Smooth muscle cell (in vitro differentiated cells): Measurements from ENCODE around the gene MAST4. TPM values are rescaled to one million over a fixed set of nuclear protein-coding genes. Genes with fewer than 3 reads are reported as not detected.

ENCODE experiments used
- DNase-seq: peaks from one replicate; lab custom pipeline; 2025; ENCODE audit not compliant: unreplicated experiment; lab: John Stamatoyannopoulos, UW
- H2AFZ ChIP-seq: fragments of 200-600 bp; sonication (generic); 2 replicates; pipeline ENCODE4 v1.6.0; 2016; ENCODE audit warnings: antibody characterized with exemption, low read depth, mild to moderate bottlenecking
- H3F3A ChIP-seq: fragments of 200-600 bp; sonication (generic); 2 replicates; pipeline ENCODE4 v1.6.0; 2017; ENCODE audit warnings: antibody characterized with exemption, low read depth
- H3K27ac ChIP-seq: fragments of 200-600 bp; sonication (generic); 2 replicates; pipeline ENCODE4 v1.5.1; 2016; ENCODE audit warnings: low read depth, mild to moderate bottlenecking
- H3K27me3 ChIP-seq: fragments of 200-600 bp; sonication (generic); 2 replicates; pipeline ENCODE4 v1.6.1; 2016; ENCODE audit warnings: low read depth, mild to moderate bottlenecking
- H3K36me3 ChIP-seq: fragments of 200-600 bp; sonication (generic); 2 replicates; pipeline ENCODE4 v1.5.1; 2016; ENCODE audit warnings: low read depth
- H3K4me1 ChIP-seq: fragments of 200-600 bp; sonication (generic); 2 replicates; pipeline ENCODE4 v1.5.1; 2016; ENCODE audit warnings: low read depth
- H3K4me2 ChIP-seq: fragments of 200-600 bp; sonication (generic); 2 replicates; pipeline ENCODE4 v1.6.0; 2016; ENCODE audit warnings: mild to moderate bottlenecking
- H3K4me3 ChIP-seq: fragments of 200-600 bp; sonication (generic); 2 replicates; pipeline ENCODE4 v1.5.1; 2016; ENCODE audit warnings: mild to moderate bottlenecking
- H3K79me2 ChIP-seq: fragments of 200-600 bp; sonication (generic); 2 replicates; pipeline ENCODE4 v1.6.0; 2016; ENCODE audit warnings: low read depth, mild to moderate bottlenecking
- H3K9ac ChIP-seq: fragments of 200-600 bp; sonication (generic); 2 replicates; pipeline ENCODE4 v1.6.0; 2016; ENCODE audit warnings: low read depth
- H3K9me3 ChIP-seq: fragments of 200-600 bp; sonication (generic); replicated peaks from 2 replicates; pipeline ENCODE4 v1.5.1; 2016; ENCODE audit warnings: low read depth
- H4K20me1 ChIP-seq: fragments of 200-600 bp; sonication (generic); 2 replicates; pipeline ENCODE4 v1.6.0; 2016; ENCODE audit warnings: low read depth
- CTCF ChIP-seq: fragments of 200-600 bp; sonication (generic); IDR thresholded peaks from 2 replicates; pipeline ENCODE4 v1.5.1; 2017; ENCODE audit warnings: borderline replicate concordance, mild to moderate bottlenecking, antibody characterized with exemption; ENCODE audit not compliant: insufficient read depth, poor library complexity, severe bottlenecking
- WGBS: methylation state at CpG from one replicate; pipeline ENCODE4 v1.1.7; 2016; ENCODE audit warnings: low lambda C conversion rate; 5-methylcytosine and 5-hydroxymethylcytosine counted together
- polyA plus RNA-seq: library from polyadenylated mRNA; unstranded; fragments of >200 nt; fragmentation: Nextera tagmentation; extraction: Ambion mirVana; gene quantifications from 2 replicates; pipeline ENCODE4 v1.2.1, GENCODE V29; 2016
- total RNA-seq: library from RNA; depleted of rRNA; stranded (reverse); fragments of >200 nt; gene quantifications from 2 replicates; pipeline ENCODE4 v1.2.3, GENCODE V29; 2014

The MAST4 gene
- total and polyA plus RNA-seq, 2 experiments from 2014 or later = 6.3 to 24.0 TPM

DNA sequence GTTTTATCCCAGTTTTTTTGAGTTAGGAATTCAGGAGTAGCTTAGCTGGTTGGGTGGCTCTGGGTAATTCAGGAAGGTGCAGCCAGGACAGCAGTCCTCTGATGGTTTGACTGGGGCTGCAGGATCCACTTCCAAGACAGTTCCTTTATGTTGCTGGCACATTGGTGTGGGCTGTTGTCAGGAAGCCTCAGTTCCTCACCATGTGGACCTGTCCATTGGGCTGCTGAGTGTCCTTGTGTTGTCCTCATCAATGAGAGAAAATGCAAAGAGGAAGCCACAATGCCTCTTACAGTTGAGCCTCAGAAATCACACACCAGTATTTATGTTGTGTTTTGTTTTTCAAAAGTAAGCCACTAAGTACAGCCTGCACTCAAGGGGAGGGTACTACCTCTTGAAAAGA lies 140.9 kb downstream of the MAST4 start:
- no peaks in the 10 kb centered on the region for H3F3A ChIP-seq
- H3K4me3 ChIP-seq = no peak overlapping the region
- no peak overlapping the region for H3K9ac ChIP-seq
- H3K79me2 ChIP-seq = no peaks in the 10 kb centered on the region
- H3K27me3 ChIP-seq = no peaks in the 10 kb centered on the region
- no peaks in the 10 kb centered on the region for H3K36me3 ChIP-seq
- H3K4me1 ChIP-seq = no peaks in the 10 kb centered on the region
- no peaks in the 10 kb centered on the region for H4K20me1 ChIP-seq
- H3K9me3 ChIP-seq = no peaks in the 10 kb centered on the region
- no peak for DNase-seq
- no peak overlapping the region for H3K27ac ChIP-seq
- H3K4me2 ChIP-seq = no peak overlapping the region
- no peak for TF ChIP-seq CTCF
- H2AFZ ChIP-seq = no peak overlapping the region

GRCh38 chr5:66738136-66738535 lies 141.9 kb downstream of the MAST4 start:
- Histone ChIP-seq H3K9me3 (no peaks in the 10 kb centered on the region), H4K20me1 (no peaks in the 10 kb centered on the region), H3K4me3 (no peak overlapping the region), H3F3A (no peaks in the 10 kb centered on the region), H3K27me3 (no peaks in the 10 kb centered on the region), H3K4me2 (no peak overlapping the region), H2AFZ (no peak overlapping the region), H3K27ac (no peak overlapping the region), H3K4me1 (no peaks in the 10 kb centered on the region), H3K36me3 (no peaks in the 10 kb centered on the region), H3K79me2 (no peaks in the 10 kb centered on the region), H3K9ac (no peak overlapping the region)
- no peak for DNase-seq
- 50% methylated on average over 1 of the region's 1 CpG for WGBS
- no peak for TF ChIP-seq CTCF

DNA sequence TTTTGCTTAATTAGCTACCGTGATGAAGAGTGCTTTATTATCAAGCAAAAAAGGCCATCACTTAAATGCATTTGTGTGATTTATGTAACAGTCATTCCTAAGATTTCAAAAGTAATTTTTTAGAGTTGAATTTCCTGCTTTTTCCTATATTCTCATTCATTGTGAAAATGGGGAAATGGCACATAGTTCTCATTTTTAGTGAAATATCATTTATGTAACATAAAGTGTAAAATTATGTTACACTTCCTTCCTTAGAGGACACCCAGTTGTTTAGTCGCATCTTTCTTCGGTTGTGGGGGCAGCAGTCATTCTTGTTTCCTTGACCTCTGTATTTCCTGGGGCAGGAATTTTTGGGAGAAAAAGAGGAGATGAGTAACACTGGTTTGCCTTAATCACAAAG lies 142.8 kb downstream of the MAST4 start:
- Histone ChIP-seq H3K9me3 (no peaks in the 10 kb centered on the region), H3K36me3 (no peaks in the 10 kb centered on the region), H3K4me1 (no peaks in the 10 kb centered on the region), H2AFZ (no peak overlapping the region), H3F3A (no peaks in the 10 kb centered on the region), H3K9ac (no peak overlapping the region), H3K27ac (no peak overlapping the region), H4K20me1 (no peaks in the 10 kb centered on the region), H3K4me3 (no peak overlapping the region), H3K27me3 (no peaks in the 10 kb centered on the region), H3K4me2 (no peak overlapping the region), H3K79me2 (no peaks in the 10 kb centered on the region)
- 92% methylated on average over 3 of the region's 3 CpGs for WGBS
- TF ChIP-seq CTCF = no peak
- DNase-seq = no peak

GRCh38 chr5:66739951-66740350 lies 143.8 kb downstream of the MAST4 start:
- H3K9me3 ChIP-seq = no peaks in the 10 kb centered on the region
- no peaks in the 10 kb centered on the region for H3K36me3 ChIP-seq
- no peak for TF ChIP-seq CTCF
- H3K4me2 ChIP-seq = peak overlapping the region; percentile 41
- H2AFZ ChIP-seq = peak overlapping the region; percentile 39
- no peak overlapping the region for H3K27ac ChIP-seq
- WGBS = 34% methylated on average over 3 of the region's 3 CpGs
- H3K27me3 ChIP-seq = no peaks in the 10 kb centered on the region
- no peak overlapping the region for H3K9ac ChIP-seq
- H4K20me1 ChIP-seq = no peaks in the 10 kb centered on the region
- no peaks in the 10 kb centered on the region for H3K79me2 ChIP-seq
- no peak overlapping the region for H3K4me3 ChIP-seq
- H3F3A ChIP-seq = no peaks in the 10 kb centered on the region
- H3K4me1 ChIP-seq = no peaks in the 10 kb centered on the region
- DNase-seq = no peak
